Upper lobe of right lung (tissue), 1 donor: ENCODE results near the gene ZNF609. TPM values are rescaled to one million over a fixed set of nuclear protein-coding genes. Genes with fewer than 3 reads are reported as not detected.
A peak's percentile ranks its signal among the peaks of the same experiment; 100 is the strongest.

Experiments
- ATAC-seq: fragments of 200-7000 bp; cut with Tn5 transposase; one replicate; pipeline ENCODE4 v1.9.1; 2020; ENCODE audit warnings: mild to moderate bottlenecking, moderate library complexity
- DNase-seq: peaks from one replicate; pipeline ENCODE4 v3.0.0-alpha.2; 2020
- H3K27ac ChIP-seq: fragments of 200-600 bp; one replicate; pipeline ENCODE4 v1.8.0; 2022
- H3K27me3 ChIP-seq: fragments of 200-600 bp; one replicate; pipeline ENCODE4 v1.8.0; 2022; ENCODE audit warnings: mild to moderate bottlenecking
- H3K36me3 ChIP-seq: fragments of 200-600 bp; one replicate; pipeline ENCODE4 v1.8.0; 2022
- H3K4me1 ChIP-seq: fragments of 200-600 bp; one replicate; pipeline ENCODE4 v1.8.0; 2022
- H3K4me3 ChIP-seq: fragments of 200-600 bp; one replicate; pipeline ENCODE4 v1.8.0; 2022; ENCODE audit warnings: mild to moderate bottlenecking
- H3K9me3 ChIP-seq: fragments of 200-600 bp; one replicate; pipeline ENCODE4 v1.8.0; 2022
- CTCF ChIP-seq: fragments of 200-600 bp; IDR thresholded peaks from one replicate; pipeline ENCODE4 v1.8.0; 2022; ENCODE audit warnings: antibody characterized with exemption
- intact Hi-C: fragments of 100-400 bp; cut with DNase I; formaldehyde crosslinking; loops from one replicate; pipeline ENCODE4 v1.11.0; 2022
- total RNA-seq: library from RNA; stranded (reverse); fragmentation: NEBNext Ultra II Directional; extraction: Animal tissue kit (Norgen Biotek cat#: 25700); gene quantifications from one replicate; pipeline ENCODE4 v1.2.1, GENCODE V29; 2021
- donor health status: DM: no; HTN: yes; CAD: no; lungs with severe emphysema.

Gene ZNF609
- total RNA-seq, 1 donor from 2014 or later, result 45.4 TPM

DNA sequence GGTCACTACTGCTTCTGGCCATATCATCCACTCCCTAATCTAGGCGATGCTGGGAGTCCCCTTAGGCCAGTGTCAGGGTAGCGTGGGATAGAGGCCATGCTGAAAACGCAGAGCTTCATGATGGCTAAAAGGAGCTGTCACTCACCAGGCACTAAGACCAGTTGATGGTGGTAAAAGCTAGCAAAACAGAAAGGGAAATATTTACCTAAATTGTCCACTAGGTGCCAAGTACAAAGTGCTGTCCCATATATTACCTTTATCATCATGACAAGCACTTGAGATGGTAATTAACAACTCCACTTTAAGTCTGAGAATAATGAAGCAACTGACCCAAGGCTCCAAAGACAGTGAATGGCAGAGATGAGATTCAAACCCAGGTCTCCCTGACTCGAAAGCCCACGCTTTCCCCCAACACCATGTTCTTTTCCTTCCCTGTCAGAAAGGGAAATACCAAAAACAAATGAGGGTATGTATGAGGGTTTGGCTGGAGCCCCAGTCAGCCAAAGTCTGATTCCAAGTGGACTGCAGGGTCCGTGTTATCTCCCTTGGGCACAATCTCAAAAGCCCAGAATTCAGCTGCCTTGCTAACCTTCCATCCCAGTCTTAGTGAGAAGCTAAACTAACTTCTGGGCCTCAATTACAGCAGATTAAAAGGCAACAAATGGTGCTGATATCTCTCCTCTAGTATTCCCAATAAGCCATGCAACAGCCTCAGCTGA lies 230.4 kb downstream of the ZNF609 start:
- Histone ChIP-seq H3K9me3 (no peaks in the 10 kb centered on the region), H3K36me3 (peaks cover 55% of the 10 kb centered on the region), H3K27me3 (no peaks in the 10 kb centered on the region), H3K27ac (no peak overlapping the region), H3K4me1 (peaks cover 45% of the 10 kb centered on the region), H3K4me3 (no peak overlapping the region)
- peak; percentile 10 for TF ChIP-seq CTCF
- intact Hi-C loops, result no loop called here
- DNase-seq (no peak), ATAC-seq (no peak)

GRCh38 chr15:64691896-64692565 lies 231.7 kb downstream of the ZNF609 start:
- TF ChIP-seq CTCF, result no peak
- Histone ChIP-seq H3K4me1 (peaks cover 58% of the 10 kb centered on the region), H3K4me3 (no peak overlapping the region), H3K36me3 (peaks cover 52% of the 10 kb centered on the region), H3K27me3 (no peaks in the 10 kb centered on the region), H3K27ac (peak overlapping the region; percentile 33), H3K9me3 (no peaks in the 10 kb centered on the region)
- intact Hi-C loops, result no loop called here
- ATAC-seq, result peak; percentile 77
- no peak for DNase-seq

GRCh38 chr15:64693134-64693533 lies 232.8 kb downstream of the ZNF609 start:
- no peak for DNase-seq
- no peak overlapping the region for H3K4me3 ChIP-seq
- intact Hi-C loops, result no loop called here

GRCh38 chr15:64694816-64695215 lies 234.4 kb downstream of the ZNF609 start:
- H3K27ac ChIP-seq, result peak overlapping the region; percentile 36
- no peaks in the 10 kb centered on the region for H3K27me3 ChIP-seq

More at GRCh38 chr15:64693134-64693533, 232.8 kb downstream of the ZNF609 start:
- ATAC-seq, result peak; percentile 67
- Histone ChIP-seq H3K36me3 (peaks cover 40% of the 10 kb centered on the region), H3K4me1 (peaks cover 68% of the 10 kb centered on the region), H3K27me3 (no peaks in the 10 kb centered on the region), H3K27ac (peak overlapping the region; percentile 33), H3K9me3 (no peaks in the 10 kb centered on the region)
- TF ChIP-seq CTCF, result no peak

DNA sequence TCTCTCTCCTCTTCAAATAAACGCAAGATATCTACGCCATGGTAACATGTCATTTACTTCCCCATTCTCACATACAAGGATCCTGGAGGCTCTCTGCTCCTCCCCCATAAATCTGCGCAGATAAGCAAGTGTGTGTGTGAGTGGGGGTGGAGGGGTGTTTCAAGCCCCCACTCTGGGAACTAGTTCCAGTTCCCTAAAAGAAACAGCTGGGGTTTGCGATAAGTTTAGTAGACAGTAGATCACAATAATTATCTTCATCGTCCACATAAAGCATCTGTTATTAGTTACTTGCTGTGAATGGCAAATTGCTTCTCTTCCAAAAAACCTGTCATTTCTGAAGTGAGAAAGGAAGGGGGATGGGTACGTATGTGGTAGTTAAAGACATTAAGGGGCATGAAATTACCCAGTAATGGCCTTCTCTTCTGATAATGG lies 235.2 kb downstream of the ZNF609 start:
- intact Hi-C loops, result no loop called here
- Histone ChIP-seq H3K27me3 (no peaks in the 10 kb centered on the region), H3K36me3 (peaks cover 17% of the 10 kb centered on the region), H3K4me3 (no peak overlapping the region), H3K9me3 (no peaks in the 10 kb centered on the region), H3K4me1 (peaks cover 93% of the 10 kb centered on the region), H3K27ac (peak overlapping the region; percentile 24)
- ATAC-seq (peak; percentile 61), DNase-seq (no peak)
- TF ChIP-seq CTCF, result no peak

More at GRCh38 chr15:64694816-64695215, 234.4 kb downstream of the ZNF609 start:
- Histone ChIP-seq H3K4me3 (no peak overlapping the region), H3K4me1 (peaks cover 85% of the 10 kb centered on the region), H3K36me3 (peaks cover 25% of the 10 kb centered on the region), H3K9me3 (no peaks in the 10 kb centered on the region)
- intact Hi-C loops, result no loop called here
- ATAC-seq, result no peak
- DNase-seq, result no peak
- TF ChIP-seq CTCF, result no peak
